Gastrocnemius medialis (tissue), 4 donors: ENCODE results near the gene HUNK.

Source experiments
- CTCF ChIP-seq, 5 experiments: fragments of 450-650 bp in 3 of 5; fragments of 200-600 bp in 2 of 5; sonication (generic) in 2 of 5; IDR thresholded peaks in 4 of 5; conservative IDR thresholded peaks in 1 of 5; 1 replicate in 4 of 5; 2 replicates in 1 of 5; pipeline ENCODE4 v1.5.1; 2016 to 2019; ENCODE audit warnings: antibody characterized with exemption in 5 of 5, mild to moderate bottlenecking in 3 of 5, moderate library complexity in 3 of 5
- POLR2A ChIP-seq, 2 donors: fragments of 450-650 bp; IDR thresholded peaks; one replicate each; pipeline ENCODE4 v1.6.1; 2017; ENCODE audit warnings: antibody characterized with exemption in 2 of 2, mild to moderate bottlenecking in 2 of 2, moderate library complexity in 2 of 2

- TF ChIP-seq CTCF (IDR thresholded peaks at IDR 0.05 in 4 of 5, conservative IDR thresholded peaks at IDR 0.05 in 1 of 5) = no peak
- no peak for TF ChIP-seq POLR2A (IDR thresholded peaks at IDR 0.05)
Observed at GRCh38 chr21:31923756-31924155, 50.9 kb downstream of the HUNK start.
